Measurements from ENCODE around the gene CD28.
"Not testable (repeated sequence)": the region's sequence is repeated elsewhere in the genome, so short reads cannot be mapped to it uniquely, and the experiment has no call there.

CD28 gene

DNA sequence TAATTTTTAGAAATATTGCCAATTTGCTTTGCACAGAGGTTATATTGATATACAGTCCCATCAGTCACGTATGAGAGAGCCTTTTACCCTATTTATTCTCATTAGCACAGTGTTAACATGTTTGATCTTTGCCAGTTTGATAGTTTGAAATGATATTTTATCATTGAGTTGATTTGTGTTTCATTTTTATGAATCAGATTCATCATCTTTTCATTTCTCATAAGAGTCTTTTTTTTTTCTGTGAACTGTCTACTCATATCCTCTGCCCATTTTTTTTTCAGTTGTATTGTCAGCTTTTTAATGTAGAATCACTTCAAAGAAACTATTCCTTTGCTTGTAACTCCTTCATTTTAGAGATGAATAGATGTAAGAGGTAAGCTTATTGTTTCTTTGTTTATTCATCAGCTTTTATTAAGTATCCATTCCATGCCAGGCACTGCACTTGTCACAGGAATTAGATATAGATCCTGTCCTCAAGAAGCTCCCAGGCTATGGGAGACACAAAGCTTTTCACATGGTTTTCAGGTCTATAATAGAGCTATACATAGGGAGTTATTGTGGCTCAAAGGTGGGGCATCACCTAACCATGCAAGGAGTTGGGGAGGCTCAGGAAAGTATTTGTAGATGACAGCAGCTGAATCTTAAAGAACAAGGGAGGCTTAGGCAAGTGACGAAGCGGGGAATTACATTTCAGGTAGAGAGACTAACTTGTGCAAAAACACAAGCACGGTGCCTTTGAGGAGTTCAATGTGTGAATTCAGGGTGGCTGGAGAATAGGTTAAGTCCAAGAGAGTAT is 42.1 kb downstream of the CD28 start:
- no peak for DNase-seq (ENCODE audit: low spot score)

DNA sequence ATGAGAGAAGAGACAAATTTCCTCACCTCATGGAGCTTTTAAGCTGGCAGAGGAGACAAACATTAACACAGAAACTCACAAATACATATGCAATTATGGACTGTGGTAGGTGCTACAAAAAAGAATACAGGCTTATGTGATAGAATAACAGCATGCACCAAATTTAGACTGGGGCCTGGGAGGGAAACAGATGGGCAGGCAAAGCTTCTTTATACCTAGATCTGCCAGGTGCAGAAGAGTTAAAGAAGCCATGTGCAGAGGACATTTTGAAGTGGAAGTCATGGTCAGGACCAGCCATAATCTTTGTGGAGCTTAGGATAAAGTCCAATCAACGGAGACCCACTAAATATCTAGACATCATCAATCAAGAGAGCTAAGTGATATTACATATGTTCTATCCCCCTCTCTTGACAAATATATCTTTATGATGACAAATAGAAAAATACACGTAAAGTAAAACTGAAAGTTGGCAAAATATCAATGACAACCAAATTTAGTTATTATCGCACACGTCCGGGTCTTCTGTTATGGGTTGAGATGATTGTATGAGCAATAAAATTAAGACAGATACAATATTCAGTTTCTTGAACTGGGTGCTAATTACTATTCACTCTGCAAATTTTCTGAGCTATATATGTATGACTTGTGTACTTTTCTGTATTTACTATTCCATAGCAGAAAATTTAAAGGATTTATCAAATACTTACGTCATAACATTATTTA is 44.1 kb downstream of the CD28 start:
- no peak for DNase-seq (ENCODE audit: low spot score)

DNA sequence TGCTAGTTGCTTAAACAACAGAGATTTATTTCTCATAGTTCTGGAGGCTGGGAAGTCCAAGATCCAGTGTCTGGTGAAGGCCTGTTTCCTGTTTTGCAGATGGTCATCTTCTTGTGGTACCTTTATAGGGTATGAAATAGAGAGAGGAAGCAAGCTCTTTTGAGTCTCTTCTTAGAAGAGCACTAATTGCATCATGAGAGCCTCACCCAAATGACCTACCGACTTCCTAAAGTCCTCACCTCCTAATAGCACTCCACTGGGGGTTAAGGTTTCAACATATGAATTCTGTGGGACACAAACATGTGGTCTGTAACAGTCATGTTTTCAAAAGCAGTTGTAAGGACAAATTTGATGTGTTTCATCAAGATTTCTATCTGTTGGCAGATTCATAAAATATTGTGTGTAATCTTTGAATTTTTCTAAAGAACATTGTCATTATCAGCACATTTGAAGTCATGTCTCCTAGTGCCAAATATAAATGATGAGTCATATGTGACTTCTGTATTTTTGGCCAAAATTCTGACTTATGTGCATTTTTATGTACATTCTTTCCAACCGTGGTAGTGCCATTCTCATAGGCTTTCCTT is 45.3 kb downstream of the CD28 start:
- DNase-seq (ENCODE audit: low spot score) = no peak

DNA sequence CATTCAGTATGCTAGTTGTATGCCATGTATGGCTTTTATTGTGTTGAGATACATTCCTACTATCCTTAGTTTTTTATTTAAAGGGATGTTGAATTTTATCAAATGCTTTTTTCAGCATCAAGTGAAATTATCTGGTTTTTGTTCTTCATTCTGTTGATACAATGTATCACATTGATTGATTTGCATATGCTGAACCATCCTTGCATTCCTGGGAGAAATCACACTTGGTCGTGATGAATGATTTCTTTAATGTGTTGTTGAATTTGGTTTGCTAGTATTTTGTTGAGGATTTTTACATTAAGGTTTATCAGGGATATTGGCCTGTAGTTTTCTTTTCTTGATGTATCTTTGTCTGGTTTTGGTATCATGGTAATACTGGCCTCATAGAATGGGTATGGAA is 49.7 kb downstream of the CD28 start:
- DNase-seq (ENCODE audit: low spot score) = no peak

- peak; percentile 45 for DNase-seq (ENCODE audit: low spot score)
Observed at GRCh38 chr2:203758841-203759689, 52.6 kb downstream of the CD28 start.

- peak; percentile 27 for DNase-seq (ENCODE audit: low spot score)
Observed at GRCh38 chr2:203759690-203760365, 53.4 kb downstream of the CD28 start.

- no peak for DNase-seq (ENCODE audit: low spot score)
Observed at GRCh38 chr2:203761121-203761520, 54.7 kb downstream of the CD28 start.

DNA sequence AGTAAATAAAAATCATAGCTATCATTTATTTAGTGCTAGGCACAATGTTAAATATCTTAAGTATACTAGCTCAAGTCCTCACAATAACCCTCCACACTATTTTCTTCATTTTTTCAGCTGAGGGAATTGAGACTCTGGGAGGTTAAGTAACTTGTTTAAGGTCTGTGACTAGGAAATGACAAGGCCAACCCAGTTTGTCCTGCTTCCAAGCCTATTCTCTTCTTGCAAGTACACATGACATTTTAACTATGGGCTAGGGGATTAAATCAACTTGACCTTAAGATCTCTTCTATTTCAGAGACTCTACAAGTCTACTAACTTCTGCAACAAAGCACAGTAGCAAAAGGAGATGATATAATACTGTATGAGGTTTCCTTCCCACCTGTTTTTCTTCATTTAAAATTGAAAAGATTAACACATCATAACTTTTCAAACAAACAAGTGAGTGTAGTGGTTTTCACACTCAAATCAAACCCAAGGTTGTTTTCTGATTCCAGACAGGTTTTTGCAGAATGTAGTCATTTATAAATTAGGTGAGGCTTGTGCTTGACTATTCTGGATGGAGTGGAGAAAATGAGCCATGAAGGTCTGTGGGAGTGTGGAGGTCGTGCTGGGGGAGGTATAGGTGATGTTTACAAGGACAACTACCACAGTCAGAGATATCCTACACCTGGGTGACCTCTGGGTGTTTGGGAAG is 57.0 kb downstream of the CD28 start:
- DNase-seq (ENCODE audit: low spot score) = no peak

DNA sequence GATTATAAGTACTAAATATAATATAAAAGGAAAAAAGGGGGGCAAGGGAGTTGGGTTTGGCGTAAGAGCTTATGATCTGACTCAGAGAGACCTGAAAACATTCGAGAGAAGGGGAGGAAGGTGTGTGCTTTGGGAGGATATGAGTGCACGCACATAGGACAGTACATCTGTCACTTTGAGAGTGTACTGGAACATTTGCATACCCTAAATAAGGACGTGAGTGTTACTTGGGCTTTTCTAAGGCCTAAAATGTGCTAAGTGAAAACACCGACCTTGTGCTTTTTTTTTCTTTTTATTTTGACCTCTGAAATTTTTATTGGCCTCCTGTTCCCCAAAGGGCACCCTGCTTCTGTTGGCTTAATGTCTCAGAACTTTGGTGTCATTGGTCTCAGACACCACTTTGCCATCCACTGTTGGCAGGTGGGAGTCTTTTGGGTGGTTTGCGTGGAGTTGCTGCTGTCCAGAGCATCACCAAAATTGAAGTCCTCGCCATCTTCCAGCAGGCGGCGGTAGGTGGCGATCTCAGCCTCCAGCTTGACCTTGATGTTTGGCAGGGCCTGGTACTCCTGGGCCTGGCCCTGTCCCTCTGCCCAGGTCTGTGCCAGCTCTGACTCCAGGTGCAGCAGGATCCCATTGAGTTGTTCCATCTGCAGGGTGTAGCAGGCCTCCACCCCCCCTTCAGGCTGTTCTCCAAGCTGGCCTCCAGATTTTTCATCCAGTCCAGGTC is 57.7 kb downstream of the CD28 start:
- DNase-seq (ENCODE audit: low spot score) = no peak

DNA sequence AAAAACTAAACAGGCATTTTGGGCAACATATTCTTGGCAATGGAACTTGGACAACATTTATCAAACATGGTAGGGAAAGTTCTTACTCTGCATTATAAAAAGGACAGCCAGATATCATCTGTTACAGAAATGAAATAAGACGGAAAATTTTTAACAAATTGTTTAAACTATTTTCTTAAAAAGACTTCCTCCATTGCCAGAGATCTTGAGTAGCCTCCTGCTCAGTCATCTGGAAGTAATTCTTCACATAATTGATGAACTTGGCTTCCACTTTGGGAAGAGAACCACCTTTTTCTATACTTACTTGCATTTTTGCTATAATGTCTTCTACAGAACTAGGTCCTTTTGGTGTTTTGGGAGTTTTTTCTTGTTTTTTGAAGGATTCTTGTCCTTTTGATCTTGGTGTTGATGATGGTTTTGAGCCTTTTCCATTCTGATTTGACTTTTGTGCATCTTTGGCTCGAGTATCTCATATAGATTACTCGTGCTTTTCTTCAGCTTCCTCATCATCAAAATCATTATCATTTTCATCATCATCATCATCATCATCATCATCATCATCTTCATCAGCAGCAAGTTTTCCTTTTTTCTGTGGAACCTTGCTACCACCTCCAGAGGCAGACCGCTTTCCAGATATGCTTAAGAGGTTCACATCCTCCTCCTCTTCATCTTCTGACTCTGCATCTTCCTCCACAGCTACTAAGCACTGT is 66.2 kb downstream of the CD28 start:
- DNase-seq (ENCODE audit: low spot score) = no peak

DNA sequence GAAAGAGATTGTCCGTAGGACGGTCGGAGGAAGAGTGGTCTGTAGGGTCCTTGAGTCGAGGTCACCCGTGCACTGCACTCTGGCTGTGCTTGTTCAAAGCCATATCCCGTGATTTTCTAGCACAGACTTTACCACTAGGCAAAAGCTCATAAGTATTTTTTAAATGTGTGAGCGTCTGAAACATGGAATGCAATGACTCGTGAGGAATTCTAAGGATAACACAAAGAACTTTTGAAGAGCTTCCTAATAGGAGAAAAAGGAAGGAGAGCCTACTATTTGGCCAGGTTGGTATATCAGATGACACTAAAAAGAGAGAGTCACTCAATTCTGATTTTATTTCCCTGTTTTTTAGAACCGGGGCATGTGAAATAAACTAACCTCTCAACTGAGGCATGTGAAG is 68.3 kb downstream of the CD28 start:
- no peak for DNase-seq (ENCODE audit: low spot score)

DNA sequence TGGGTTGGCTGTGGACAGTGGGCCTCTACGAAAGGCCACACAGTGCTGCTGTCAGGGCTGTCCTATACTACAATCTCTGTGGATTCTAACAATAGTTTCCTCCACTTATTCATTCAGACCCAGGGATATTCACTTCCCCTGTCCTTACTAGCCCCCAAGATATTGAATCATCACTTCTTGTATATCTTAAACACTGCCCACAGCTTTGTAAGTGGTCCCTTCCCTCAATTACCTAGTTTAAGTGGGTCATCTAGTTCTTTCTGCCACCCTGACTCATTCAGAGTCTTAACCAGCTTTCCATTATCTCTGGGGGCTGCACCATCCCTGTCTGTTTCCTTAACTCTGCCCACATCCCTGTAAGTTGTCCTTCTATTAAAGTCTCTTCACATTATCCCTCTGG is 69.2 kb downstream of the CD28 start:
- DNase-seq (ENCODE audit: low spot score) = no peak

GRCh38 chr2:203777030-203777429 is 70.6 kb downstream of the CD28 start:
- DNase-seq (ENCODE audit: low spot score) = no peak

DNA sequence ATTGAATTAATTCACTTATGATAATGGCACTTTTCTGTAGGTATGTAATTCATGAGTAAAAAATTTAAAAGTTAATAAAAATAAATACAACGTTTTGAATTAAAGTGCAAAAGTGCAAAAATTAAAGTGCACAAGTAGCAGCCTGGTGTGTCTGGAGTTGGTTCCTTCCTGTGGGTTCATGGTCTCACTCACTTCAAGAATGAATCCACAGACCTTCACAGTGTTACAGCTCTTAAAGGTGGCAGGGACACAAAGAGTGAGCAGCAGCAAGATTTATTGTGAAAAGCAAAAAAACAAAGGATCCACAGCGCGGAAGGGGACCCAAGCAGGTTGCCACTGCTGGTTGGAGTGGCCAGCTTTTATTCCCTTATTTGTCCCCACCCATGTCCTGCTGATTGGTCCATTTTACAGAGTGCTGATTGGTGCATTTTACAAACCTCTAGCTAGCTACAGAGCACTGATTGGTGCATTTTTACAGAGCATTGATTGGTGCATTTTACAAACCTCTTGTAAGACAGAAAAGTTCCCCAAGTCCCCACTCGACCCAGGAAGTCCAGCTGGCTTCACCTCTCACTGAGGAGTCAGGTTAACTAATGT is 73.1 kb downstream of the CD28 start:
- not testable (repeated sequence) for DNase-seq (ENCODE audit: low spot score)

DNA sequence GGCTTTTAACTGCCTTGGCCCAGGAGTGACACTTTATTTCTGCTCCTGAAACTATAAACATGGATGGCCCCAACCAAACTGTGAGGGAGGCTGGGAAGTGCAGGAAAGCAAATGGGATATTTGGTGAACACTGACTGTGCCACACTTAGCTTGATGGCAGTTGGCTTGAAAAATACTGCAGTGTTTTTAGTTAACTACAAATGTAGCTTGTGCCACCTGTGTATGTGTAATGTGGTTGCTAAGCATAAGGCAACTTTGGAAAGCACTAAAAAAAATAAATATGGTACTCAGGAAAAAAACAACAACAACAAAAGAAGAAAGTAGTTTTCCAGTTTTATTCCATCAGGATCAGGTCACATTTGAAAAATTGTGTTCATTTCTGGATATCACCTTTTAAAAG is 73.8 kb downstream of the CD28 start:
- DNase-seq (ENCODE audit: low spot score) = no peak

- no peak for DNase-seq (ENCODE audit: low spot score)
Observed at GRCh38 chr2:203781151-203781550, 74.7 kb downstream of the CD28 start.

DNA sequence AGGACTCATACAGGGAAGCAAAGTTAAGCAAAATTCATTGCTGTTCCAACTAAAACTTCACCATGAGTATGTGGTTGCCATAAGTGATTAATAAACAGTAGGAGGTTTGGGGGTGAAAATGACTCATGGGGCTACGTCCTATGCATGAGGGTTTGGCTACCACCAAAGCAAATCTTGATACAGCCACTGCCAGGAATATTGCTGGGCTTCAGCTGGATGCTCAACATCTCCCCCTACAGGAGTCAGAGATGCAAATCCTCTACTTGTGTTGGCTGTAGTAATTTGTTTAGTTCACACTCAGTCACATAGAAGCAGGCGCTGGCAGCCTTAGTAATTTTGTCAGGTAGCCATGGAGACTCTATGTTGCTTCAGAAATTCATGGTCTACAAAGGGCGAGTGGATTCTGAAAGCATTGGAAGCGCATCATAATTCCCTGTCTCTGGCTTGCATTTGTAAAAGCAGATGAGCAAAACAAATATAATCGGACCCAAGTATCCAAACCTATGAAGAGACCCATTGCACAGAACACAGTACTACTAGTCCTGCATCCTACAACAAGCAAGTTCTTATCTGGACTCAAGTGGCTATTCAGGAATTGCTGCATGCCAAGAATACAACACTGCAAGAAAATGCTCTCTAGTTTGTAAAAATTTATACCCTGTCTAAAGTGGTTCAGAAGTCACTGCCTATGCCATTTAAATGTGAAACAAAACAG is 76.0 kb downstream of the CD28 start:
- peak; percentile 82 for DNase-seq (ENCODE audit: low spot score)

DNA sequence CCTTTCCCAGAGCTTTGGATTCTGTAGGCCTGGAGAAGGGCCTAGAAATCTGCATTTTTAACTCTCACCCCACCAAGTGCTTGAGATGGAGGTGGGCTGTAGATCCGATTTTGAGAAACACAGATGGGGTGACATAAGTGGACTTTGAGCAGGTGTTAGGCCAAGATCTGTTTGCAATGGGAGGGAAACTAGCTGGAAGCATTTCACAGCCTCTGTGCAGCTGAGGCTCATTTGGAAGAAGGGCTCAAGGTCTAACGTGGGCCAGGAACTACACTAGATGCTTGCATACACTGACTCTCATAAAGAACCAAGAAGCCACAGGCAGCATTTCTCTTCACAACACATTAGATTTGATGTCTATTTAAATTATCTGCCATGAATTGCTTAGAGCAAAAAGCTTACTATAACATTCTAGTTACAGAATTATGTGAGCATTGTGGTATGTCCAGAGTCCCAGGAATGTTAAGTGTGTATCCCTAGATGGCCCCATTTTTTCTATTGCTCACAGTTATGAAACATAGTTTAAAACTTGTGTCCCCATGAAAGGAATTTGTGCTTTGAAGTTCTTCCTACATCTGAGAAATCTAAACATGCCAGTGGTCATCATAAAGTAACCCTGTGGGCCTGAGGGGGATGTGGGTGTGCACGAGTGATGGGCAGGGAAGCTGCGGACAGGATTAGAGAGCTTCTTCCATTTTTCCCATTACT is 77.2 kb downstream of the CD28 start:
- DNase-seq (ENCODE audit: low spot score) = peak; percentile 75

All from GM03348 (cell line).